ENCODE measurements around the gene FOXN3. TPM values are rescaled to one million over a fixed set of nuclear protein-coding genes. Genes with fewer than 3 reads are reported as not detected.

FOXN3 gene
- total RNA-seq, 2 donors from 2014 or later, result 61.2 to 84.1 TPM

- Histone ChIP-seq H3K9me3 (ENCODE audit: control insufficient read depth, low read length) (no peaks in the 10 kb centered on the region), H3K4me3 (ENCODE audit: low read length) (no peak overlapping the region), H3K27me3 (ENCODE audit: control insufficient read depth, insufficient read depth, low read length, poor library complexity, severe bottlenecking) (no peaks in the 10 kb centered on the region), H3K4me1 (ENCODE audit: control insufficient read depth, insufficient read depth, low read length) (peaks cover 5% of the 10 kb centered on the region), H3K36me3 (ENCODE audit: control insufficient read depth, insufficient read depth, low read length) (peaks cover 9% of the 10 kb centered on the region), H3K27ac (ENCODE audit: low read depth, low read length) (no peak overlapping the region), H3K9ac (ENCODE audit: extremely low read depth, low read length, poor library complexity, severe bottlenecking) (no peak overlapping the region)
- H3K27ac Mint-ChIP-seq, result no peak overlapping the region
- H3K4me3 Mint-ChIP-seq, result no peak overlapping the region
- peaks cover 11% of the 10 kb centered on the region for H3K4me1 Mint-ChIP-seq
- no peak for TF ChIP-seq CTCF (conservative IDR thresholded peaks at IDR 0.05)
- no peak for DNase-seq
- WGBS, 2 experiments (ENCODE audit: insufficient coverage in 1 of 2, insufficient read length in 1 of 2), result 87 to 100% methylated on average over 1 to 4 of the region's 4 CpGs
- H3K9me3 Mint-ChIP-seq, result no peaks in the 10 kb centered on the region
- no peaks in the 10 kb centered on the region for H3K27me3 Mint-ChIP-seq (ENCODE audit: insufficient read depth)
- peaks cover 11% of the 10 kb centered on the region for H3K36me3 Mint-ChIP-seq (ENCODE audit: low read depth)
Measured at GRCh38 chr14:89217891-89218290, 199.1 kb downstream of the FOXN3 start.

DNA sequence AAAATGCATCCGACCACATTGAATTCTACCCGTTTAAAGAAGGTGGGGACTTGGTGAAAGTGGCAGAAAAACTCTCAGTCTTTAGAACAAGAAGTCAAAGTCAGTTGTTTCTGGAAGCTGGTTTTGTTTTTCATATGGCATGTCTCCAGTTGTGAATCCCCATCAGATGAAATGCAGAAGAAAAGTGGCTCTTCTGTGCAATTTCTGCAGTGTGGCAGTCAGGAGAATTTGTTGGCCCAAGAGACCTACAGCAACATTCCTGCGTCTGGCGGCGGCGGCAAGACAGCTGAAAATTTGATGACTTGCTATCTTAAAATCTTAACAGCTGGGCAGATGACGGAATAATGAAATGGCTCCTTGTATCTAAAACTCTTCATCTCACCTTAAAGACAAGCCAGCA is 201.5 kb downstream of the FOXN3 start:
- no peak for TF ChIP-seq CTCF (conservative IDR thresholded peaks at IDR 0.05)
- Histone ChIP-seq H3K4me3 (ENCODE audit: low read length) (no peak overlapping the region), H3K4me1 (ENCODE audit: control insufficient read depth, insufficient read depth, low read length) (peaks cover 5% of the 10 kb centered on the region), H3K36me3 (ENCODE audit: control insufficient read depth, insufficient read depth, low read length) (peaks cover 9% of the 10 kb centered on the region), H3K9me3 (ENCODE audit: control insufficient read depth, low read length) (no peaks in the 10 kb centered on the region), H3K27me3 (ENCODE audit: control insufficient read depth, insufficient read depth, low read length, poor library complexity, severe bottlenecking) (no peaks in the 10 kb centered on the region), H3K9ac (ENCODE audit: extremely low read depth, low read length, poor library complexity, severe bottlenecking) (no peak overlapping the region), H3K27ac (ENCODE audit: low read depth, low read length) (no peak overlapping the region)
- WGBS, 2 experiments (ENCODE audit: insufficient coverage in 1 of 2, insufficient read length in 1 of 2), result 95 to 96% methylated on average over 5 to 7 of the region's 7 CpGs
- Mint-ChIP-seq H3K27ac (no peak overlapping the region), H3K9me3 (no peaks in the 10 kb centered on the region), H3K4me1 (peaks cover 11% of the 10 kb centered on the region), H3K27me3 (ENCODE audit: insufficient read depth) (no peaks in the 10 kb centered on the region), H3K4me3 (no peak overlapping the region), H3K36me3 (ENCODE audit: low read depth) (peaks cover 10% of the 10 kb centered on the region)
- no peak for DNase-seq

DNA sequence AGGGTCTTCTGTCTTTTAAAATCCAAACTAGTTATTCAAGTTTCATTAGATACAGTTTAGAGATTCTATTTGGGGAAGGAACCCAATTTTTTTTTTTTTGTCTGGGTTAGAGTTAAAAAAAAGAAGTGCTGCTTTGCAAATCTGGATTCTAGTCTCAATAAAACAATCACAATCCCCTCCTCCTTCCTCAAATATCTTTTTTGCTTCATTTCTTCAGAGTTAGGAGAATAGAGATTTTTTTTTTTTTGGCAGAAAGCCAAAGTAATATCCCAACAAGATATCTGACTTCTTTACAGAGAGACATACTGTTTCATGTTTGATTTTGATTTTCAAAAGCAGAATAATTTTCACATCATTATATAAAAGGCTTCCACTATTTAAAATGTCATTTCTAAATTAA is 201.9 kb downstream of the FOXN3 start:
- H3K9ac ChIP-seq (ENCODE audit: extremely low read depth, low read length, poor library complexity, severe bottlenecking), result no peak overlapping the region
- Mint-ChIP-seq H3K36me3 (ENCODE audit: low read depth) (peaks cover 10% of the 10 kb centered on the region), H3K27me3 (ENCODE audit: insufficient read depth) (no peaks in the 10 kb centered on the region), H3K4me1 (peaks cover 11% of the 10 kb centered on the region), H3K9me3 (no peaks in the 10 kb centered on the region), H3K27ac (no peak overlapping the region), H3K4me3 (no peak overlapping the region)
- peaks cover 5% of the 10 kb centered on the region for H3K36me3 ChIP-seq (ENCODE audit: control insufficient read depth, insufficient read depth, low read length)
- no peak for DNase-seq
- no peaks in the 10 kb centered on the region for H3K27me3 ChIP-seq (ENCODE audit: control insufficient read depth, insufficient read depth, low read length, poor library complexity, severe bottlenecking)
- H3K4me1 ChIP-seq (ENCODE audit: control insufficient read depth, insufficient read depth, low read length), result peaks cover 5% of the 10 kb centered on the region
- no peak overlapping the region for H3K27ac ChIP-seq (ENCODE audit: low read depth, low read length)
- TF ChIP-seq CTCF (conservative IDR thresholded peaks at IDR 0.05), result no peak
- no peaks in the 10 kb centered on the region for H3K9me3 ChIP-seq (ENCODE audit: control insufficient read depth, low read length)
- H3K4me3 ChIP-seq (ENCODE audit: low read length), result no peak overlapping the region
